OCI-LY1 (cell line): Measurements from ENCODE around the gene DAPK2.

Experiments used
- EZH2 ChIP-seq: fragments of 200-600 bp; sonication (generic), shearing (Covaris generic); IDR thresholded peaks from 2 replicates; pipeline ENCODE4 v1.8.0; 2017; ENCODE audit warnings: borderline replicate concordance, mixed run types, mild to moderate bottlenecking, antibody characterized with exemption, low read length, moderate library complexity, mixed read lengths
- TF ChIP-seq, protein P1 (sequence below): fragments of 200-600 bp; sonication (generic), shearing (Covaris generic); IDR thresholded peaks from 2 replicates; pipeline ENCODE4 v1.5.1; 2017; ENCODE audit warnings: mild to moderate bottlenecking, antibody characterized with exemption, low read length, moderate library complexity, mixed read lengths

DNA sequence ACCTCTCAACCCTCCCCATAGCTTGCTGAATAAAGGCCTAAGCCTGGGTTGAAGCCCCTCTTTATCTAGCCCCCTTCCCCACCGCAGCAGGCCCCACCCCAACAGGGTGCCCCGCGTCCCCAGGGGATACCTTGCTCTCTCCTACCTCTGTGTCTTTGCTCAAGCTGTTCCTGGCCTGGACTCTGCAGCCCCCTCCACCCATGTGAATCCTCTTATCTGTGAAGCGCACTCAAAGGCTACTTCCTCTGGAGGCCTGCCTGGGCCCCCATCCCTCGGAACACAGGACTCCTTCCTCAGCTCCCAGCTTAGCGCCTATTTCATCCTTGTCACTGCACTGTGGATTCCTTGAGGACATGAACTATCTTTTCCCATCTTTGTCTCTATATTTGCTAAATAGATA is 151.1 kb downstream of the DAPK2 start:
- TF ChIP-seq, protein P1, sequence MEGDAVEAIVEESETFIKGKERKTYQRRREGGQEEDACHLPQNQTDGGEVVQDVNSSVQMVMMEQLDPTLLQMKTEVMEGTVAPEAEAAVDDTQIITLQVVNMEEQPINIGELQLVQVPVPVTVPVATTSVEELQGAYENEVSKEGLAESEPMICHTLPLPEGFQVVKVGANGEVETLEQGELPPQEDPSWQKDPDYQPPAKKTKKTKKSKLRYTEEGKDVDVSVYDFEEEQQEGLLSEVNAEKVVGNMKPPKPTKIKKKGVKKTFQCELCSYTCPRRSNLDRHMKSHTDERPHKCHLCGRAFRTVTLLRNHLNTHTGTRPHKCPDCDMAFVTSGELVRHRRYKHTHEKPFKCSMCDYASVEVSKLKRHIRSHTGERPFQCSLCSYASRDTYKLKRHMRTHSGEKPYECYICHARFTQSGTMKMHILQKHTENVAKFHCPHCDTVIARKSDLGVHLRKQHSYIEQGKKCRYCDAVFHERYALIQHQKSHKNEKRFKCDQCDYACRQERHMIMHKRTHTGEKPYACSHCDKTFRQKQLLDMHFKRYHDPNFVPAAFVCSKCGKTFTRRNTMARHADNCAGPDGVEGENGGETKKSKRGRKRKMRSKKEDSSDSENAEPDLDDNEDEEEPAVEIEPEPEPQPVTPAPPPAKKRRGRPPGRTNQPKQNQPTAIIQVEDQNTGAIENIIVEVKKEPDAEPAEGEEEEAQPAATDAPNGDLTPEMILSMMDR = no peak
- TF ChIP-seq EZH2 = no peak
